ENCODE measurements around the gene CHST9.

GRCh38 chr18:26868968-26869586 lies 316.0 kb downstream of the CHST9 start:
- no peak for TF ChIP-seq CHD2 (IDR thresholded peaks at IDR 0.05; ENCODE audit: low read length, partially characterized antibody)
- TF ChIP-seq CTCF (IDR thresholded peaks at IDR 0.05) = no peak

All from A549 (cell line).